Activated CD4-positive, alpha-beta memory T cell treated with anti-CD3 and anti-CD28 coated beads, Interleukin-2, amount 10 ng/mL, durations not matched to agents 7 days and 5 days (primary cell): ENCODE data around the gene PGM5. TPM values are rescaled to one million over a fixed set of nuclear protein-coding genes. Genes with fewer than 3 reads are reported as not detected.

Source experiments
- CTCF ChIA-PET: fragments of 350-600 bp; sonication (Branson Sonifier 250); formaldehyde crosslinking; loops from one replicate; lab custom pipeline; 2021; ENCODE audit warnings: antibody characterized with exemption, inconsistent platforms; lab: Charles Lee
- POLR2A ChIA-PET: fragments of 350-600 bp; sonication (Branson Sonifier 250); formaldehyde crosslinking; loops from one replicate; lab custom pipeline; 2021; ENCODE audit warnings: antibody characterized with exemption; lab: Charles Lee
- DNase-seq: peaks from one replicate; pipeline ENCODE4 v3.0.0-alpha.2; 2020
- H3K27ac Mint-ChIP-seq: one replicate; pipeline ENCODE4 v1.8.0; 2021; ENCODE audit warnings: mild to moderate bottlenecking, mixed read lengths
- H3K27me3 Mint-ChIP-seq: one replicate; pipeline ENCODE4 v1.8.0; 2021; ENCODE audit warnings: mixed read lengths
- H3K36me3 Mint-ChIP-seq: one replicate; pipeline ENCODE4 v1.8.0; 2021; ENCODE audit warnings: low read depth, mixed read lengths
- H3K4me1 Mint-ChIP-seq: one replicate; pipeline ENCODE4 v1.8.0; 2021; ENCODE audit warnings: mixed read lengths
- H3K4me3 Mint-ChIP-seq: one replicate; pipeline ENCODE4 v1.8.0; 2021; ENCODE audit warnings: mild to moderate bottlenecking, mixed read lengths
- H3K9me3 Mint-ChIP-seq: one replicate; pipeline ENCODE4 v1.8.0; 2021; ENCODE audit warnings: mixed read lengths
- total RNA-seq, 2 experiments: library from RNA; stranded (reverse); gene quantifications; one replicate each; pipeline ENCODE4 v1.2.3, GENCODE V29; 2021

PGM5 gene
- total RNA-seq, 2 experiments from 2014 or later, result not detected

- no peak overlapping the region for H3K4me3 Mint-ChIP-seq
- ChIA-PET CTCF (no interaction called here), POLR2A (no interaction called here)
- no peak overlapping the region for H3K27ac Mint-ChIP-seq
- no peak for DNase-seq
- peaks cover 6% of the 10 kb centered on the region for H3K27me3 Mint-ChIP-seq
- no peaks in the 10 kb centered on the region for H3K36me3 Mint-ChIP-seq
- H3K9me3 Mint-ChIP-seq, result no peaks in the 10 kb centered on the region
- H3K4me1 Mint-ChIP-seq, result no peaks in the 10 kb centered on the region
Observed at GRCh38 chr9:68515326-68516017, 159.1 kb downstream of the PGM5 start.

- H3K27ac Mint-ChIP-seq, result no peak overlapping the region
- no peak overlapping the region for H3K4me3 Mint-ChIP-seq
- H3K9me3 Mint-ChIP-seq, result no peaks in the 10 kb centered on the region
- no peaks in the 10 kb centered on the region for H3K36me3 Mint-ChIP-seq
- POLR2A ChIA-PET, result no interaction called here
- DNase-seq, result no peak
- no peaks in the 10 kb centered on the region for H3K4me1 Mint-ChIP-seq
- CTCF ChIA-PET, result no interaction called here
- peaks cover 18% of the 10 kb centered on the region for H3K27me3 Mint-ChIP-seq
Observed at GRCh38 chr9:68522131-68522530, 165.7 kb downstream of the PGM5 start.

GRCh38 chr9:68522954-68523353, 166.5 kb downstream of the PGM5 start:
- ChIA-PET POLR2A (no interaction called here), CTCF (no interaction called here)
- Mint-ChIP-seq H3K27ac (no peak overlapping the region), H3K27me3 (peaks cover 20% of the 10 kb centered on the region), H3K9me3 (no peaks in the 10 kb centered on the region), H3K36me3 (no peaks in the 10 kb centered on the region), H3K4me3 (no peak overlapping the region), H3K4me1 (no peaks in the 10 kb centered on the region)
- no peak for DNase-seq

GRCh38 chr9:68523367-68523936, 167.0 kb downstream of the PGM5 start:
- Mint-ChIP-seq H3K36me3 (no peaks in the 10 kb centered on the region), H3K4me3 (no peak overlapping the region), H3K27ac (no peak overlapping the region), H3K4me1 (no peaks in the 10 kb centered on the region), H3K9me3 (no peaks in the 10 kb centered on the region), H3K27me3 (peaks cover 20% of the 10 kb centered on the region)
- DNase-seq, result no peak
- ChIA-PET POLR2A (no interaction called here), CTCF (no interaction called here)

- H3K4me1 Mint-ChIP-seq, result no peaks in the 10 kb centered on the region
- no peaks in the 10 kb centered on the region for H3K9me3 Mint-ChIP-seq
- no peak overlapping the region for H3K4me3 Mint-ChIP-seq
- POLR2A ChIA-PET, result no interaction called here
- H3K27me3 Mint-ChIP-seq, result peaks cover 7% of the 10 kb centered on the region
- no peaks in the 10 kb centered on the region for H3K36me3 Mint-ChIP-seq
- H3K27ac Mint-ChIP-seq, result no peak overlapping the region
- CTCF ChIA-PET, result no interaction called here
- DNase-seq, result no peak
Observed at GRCh38 chr9:68530618-68531017, 174.2 kb downstream of the PGM5 start.

GRCh38 chr9:68532131-68532530, 175.7 kb downstream of the PGM5 start:
- Mint-ChIP-seq H3K4me3 (no peak overlapping the region), H3K4me1 (no peaks in the 10 kb centered on the region), H3K27me3 (peaks cover 7% of the 10 kb centered on the region), H3K36me3 (no peaks in the 10 kb centered on the region), H3K9me3 (no peaks in the 10 kb centered on the region), H3K27ac (no peak overlapping the region)
- no peak for DNase-seq
- ChIA-PET CTCF (no interaction called here), POLR2A (no interaction called here)

GRCh38 chr9:68533678-68534077, 177.3 kb downstream of the PGM5 start:
- Mint-ChIP-seq H3K4me3 (no peak overlapping the region), H3K9me3 (no peaks in the 10 kb centered on the region), H3K36me3 (no peaks in the 10 kb centered on the region), H3K27ac (no peak overlapping the region), H3K27me3 (peaks cover 4% of the 10 kb centered on the region), H3K4me1 (no peaks in the 10 kb centered on the region)
- DNase-seq, result no peak
- ChIA-PET CTCF (no interaction called here), POLR2A (no interaction called here)

GRCh38 chr9:68536876-68537615, 180.6 kb downstream of the PGM5 start:
- H3K4me1 Mint-ChIP-seq, result no peaks in the 10 kb centered on the region
- H3K36me3 Mint-ChIP-seq, result no peaks in the 10 kb centered on the region
- DNase-seq, result no peak
- no peaks in the 10 kb centered on the region for H3K9me3 Mint-ChIP-seq
- H3K27me3 Mint-ChIP-seq, result peaks cover 12% of the 10 kb centered on the region
- H3K27ac Mint-ChIP-seq, result no peak overlapping the region
- H3K4me3 Mint-ChIP-seq, result no peak overlapping the region
- CTCF ChIA-PET, result interaction anchor here (0.8 kb wide), 1 partner anchor 23 kb away, joined by 3 read pairs; no protein-coding TSS in a partner anchor
- POLR2A ChIA-PET, result no interaction called here

- Mint-ChIP-seq H3K36me3 (no peaks in the 10 kb centered on the region), H3K27me3 (peaks cover 12% of the 10 kb centered on the region), H3K27ac (no peak overlapping the region), H3K4me3 (no peak overlapping the region), H3K4me1 (no peaks in the 10 kb centered on the region), H3K9me3 (no peaks in the 10 kb centered on the region)
- ChIA-PET CTCF (no interaction called here), POLR2A (no interaction called here)
- no peak for DNase-seq
Observed at GRCh38 chr9:68537616-68537880, 181.1 kb downstream of the PGM5 start.

- H3K9me3 Mint-ChIP-seq, result no peaks in the 10 kb centered on the region
- no peaks in the 10 kb centered on the region for H3K36me3 Mint-ChIP-seq
- no peak for DNase-seq
- peaks cover 15% of the 10 kb centered on the region for H3K27me3 Mint-ChIP-seq
- H3K4me1 Mint-ChIP-seq, result no peaks in the 10 kb centered on the region
- ChIA-PET POLR2A (no interaction called here), CTCF (no interaction called here)
- H3K4me3 Mint-ChIP-seq, result no peak overlapping the region
- H3K27ac Mint-ChIP-seq, result no peak overlapping the region
Observed at GRCh38 chr9:68538200-68538599, 181.8 kb downstream of the PGM5 start.

- H3K9me3 Mint-ChIP-seq, result no peaks in the 10 kb centered on the region
- H3K27me3 Mint-ChIP-seq, result peaks cover 21% of the 10 kb centered on the region
- peaks cover 5% of the 10 kb centered on the region for H3K4me1 Mint-ChIP-seq
- ChIA-PET CTCF (interaction anchor here (1.3 kb wide), 1 partner anchor 27 kb away, joined by 4 read pairs; no protein-coding TSS in a partner anchor), POLR2A (no interaction called here)
- no peak within 1 kb of the TSS for H3K27ac Mint-ChIP-seq
- no peaks in the 10 kb centered on the region for H3K36me3 Mint-ChIP-seq
- no peak within 1 kb of the TSS for H3K4me3 Mint-ChIP-seq
- DNase-seq, result no peak
Observed at GRCh38 chr9:68540712-68541535, 184.5 kb downstream of the PGM5 start, which contains the start of gene TMEM252. TSS of gene TMEM252 (minus strand) at chr9:68540883. CDS start at chr9:68540814, 69 bp downstream.

- no peaks in the 10 kb centered on the region for H3K36me3 Mint-ChIP-seq
- ChIA-PET POLR2A (no interaction called here), CTCF (no interaction called here)
- H3K4me1 Mint-ChIP-seq, result peaks cover 8% of the 10 kb centered on the region
- H3K4me3 Mint-ChIP-seq, result no peak overlapping the region
- peaks cover 21% of the 10 kb centered on the region for H3K27me3 Mint-ChIP-seq
- H3K27ac Mint-ChIP-seq, result no peak overlapping the region
- DNase-seq, result no peak
- no peaks in the 10 kb centered on the region for H3K9me3 Mint-ChIP-seq
Observed at GRCh38 chr9:68541568-68541967, 185.2 kb downstream of the PGM5 start.
